KMS-11 (cell line): ENCODE data around the gene DPEP2NB.

Experiments used
- H2AFZ ChIP-seq: fragments of 200-600 bp; sonication (generic); 2 replicates; pipeline ENCODE4 v1.6.1; 2016; ENCODE audit warnings: antibody characterized with exemption, mixed run types, low read depth
- H3K27ac ChIP-seq: fragments of 200-600 bp; sonication (generic); 2 replicates; pipeline ENCODE4 v1.6.1; 2016; ENCODE audit warnings: mild to moderate bottlenecking, mixed run types
- H3K27me3 ChIP-seq: fragments of 200-600 bp; sonication (generic); 2 replicates; pipeline ENCODE4 v1.6.1; 2017; ENCODE audit warnings: mild to moderate bottlenecking, low read depth, mixed run types, moderate library complexity; ENCODE audit not compliant: insufficient read depth
- H3K36me3 ChIP-seq: fragments of 200-600 bp; sonication (generic); 2 replicates; pipeline ENCODE4 v1.6.1; 2017; ENCODE audit warnings: mild to moderate bottlenecking, mixed run types; ENCODE audit not compliant: insufficient read depth
- H3K4me1 ChIP-seq: fragments of 200-600 bp; sonication (generic); 2 replicates; pipeline ENCODE4 v1.6.1; 2016; ENCODE audit warnings: mild to moderate bottlenecking, low read depth, mixed run types; ENCODE audit not compliant: poor library complexity, severe bottlenecking
- H3K4me2 ChIP-seq: fragments of 200-600 bp; sonication (generic); 2 replicates; pipeline ENCODE4 v1.7.0; 2016; ENCODE audit warnings: mild to moderate bottlenecking, mixed run types
- H3K4me3 ChIP-seq: fragments of 200-600 bp; sonication (generic); IDR thresholded peaks from 2 replicates; pipeline ENCODE4 v1.6.1; 2017; ENCODE audit warnings: low read depth, low read length, mixed read lengths; ENCODE audit not compliant: insufficient read depth
- H3K79me2 ChIP-seq: fragments of 200-600 bp; sonication (generic); 2 replicates; pipeline ENCODE4 v1.6.1; 2016; ENCODE audit warnings: low read depth, mixed run types; ENCODE audit not compliant: insufficient read depth
- H3K9ac ChIP-seq: fragments of 200-600 bp; sonication (generic); 2 replicates; pipeline ENCODE4 v1.6.1; 2016; ENCODE audit warnings: mild to moderate bottlenecking, mixed run types
- H4K20me1 ChIP-seq: fragments of 200-600 bp; sonication (generic); 2 replicates; pipeline ENCODE4 v1.6.1; 2016; ENCODE audit warnings: mild to moderate bottlenecking, mixed run types; ENCODE audit not compliant: insufficient read depth
- CTCF ChIP-seq: fragments of 200-600 bp; sonication (generic); conservative IDR thresholded peaks from 2 replicates; pipeline ENCODE4 v1.6.1; 2017; ENCODE audit warnings: low read depth, mild to moderate bottlenecking, antibody characterized with exemption, low read length, moderate library complexity, mixed read lengths

DPEP2NB gene

GRCh38 chr16:68015681-68016080, at the start of gene DPEP2NB:
TSS of gene DPEP2NB (minus strand) at chr16:68015911. CDS start at chr16:68015770, 141 bp downstream.
- Histone ChIP-seq H3K27me3 (no peaks in the 10 kb centered on the region), H3K27ac (no peak within 1 kb of the TSS), H3K4me3 (no peak within 1 kb of the TSS), H4K20me1 (no peaks in the 10 kb centered on the region), H3K4me2 (no peak within 1 kb of the TSS), H3K9ac (no peak within 1 kb of the TSS), H3K4me1 (no peaks in the 10 kb centered on the region), H2AFZ (no peak within 1 kb of the TSS), H3K79me2 (no peaks in the 10 kb centered on the region), H3K36me3 (no peaks in the 10 kb centered on the region)
- no peak for TF ChIP-seq CTCF

- H3K36me3 ChIP-seq = no peaks in the 10 kb centered on the region
- H3K4me2 ChIP-seq = no peak overlapping the region
Measured at GRCh38 chr16:68064791-68065365, 49.2 kb upstream of the DPEP2NB start.

GRCh38 chr16:68062910-68063393, 47.2 kb upstream of the DPEP2NB start:
- H3K9ac ChIP-seq = no peak overlapping the region
- H3K4me1 ChIP-seq = no peaks in the 10 kb centered on the region
- no peaks in the 10 kb centered on the region for H4K20me1 ChIP-seq
- H2AFZ ChIP-seq = no peak overlapping the region
- no peak overlapping the region for H3K27ac ChIP-seq
- no peak for TF ChIP-seq CTCF
- H3K4me2 ChIP-seq = no peak overlapping the region
- no peak overlapping the region for H3K4me3 ChIP-seq
- no peaks in the 10 kb centered on the region for H3K27me3 ChIP-seq
- no peaks in the 10 kb centered on the region for H3K79me2 ChIP-seq
- H3K36me3 ChIP-seq = no peaks in the 10 kb centered on the region

More at GRCh38 chr16:68064791-68065365, 49.2 kb upstream of the DPEP2NB start:
- Histone ChIP-seq H3K4me3 (no peak overlapping the region), H3K27ac (no peak overlapping the region), H2AFZ (no peak overlapping the region), H3K9ac (no peak overlapping the region), H3K4me1 (no peaks in the 10 kb centered on the region), H4K20me1 (no peaks in the 10 kb centered on the region), H3K27me3 (no peaks in the 10 kb centered on the region), H3K79me2 (no peaks in the 10 kb centered on the region)
- TF ChIP-seq CTCF = peak; percentile 93

GRCh38 chr16:68061396-68061795, 45.7 kb upstream of the DPEP2NB start:
- H3K36me3 ChIP-seq = no peaks in the 10 kb centered on the region
- H3K27ac ChIP-seq = no peak overlapping the region
- H3K4me3 ChIP-seq = no peak overlapping the region
- no peak for TF ChIP-seq CTCF
- H3K79me2 ChIP-seq = no peaks in the 10 kb centered on the region
- no peak overlapping the region for H3K4me2 ChIP-seq
- no peak overlapping the region for H3K9ac ChIP-seq
- no peaks in the 10 kb centered on the region for H4K20me1 ChIP-seq
- H3K4me1 ChIP-seq = no peaks in the 10 kb centered on the region
- H2AFZ ChIP-seq = no peak overlapping the region
- no peaks in the 10 kb centered on the region for H3K27me3 ChIP-seq
